ENCODE data around the gene CHST11.

- TF ChIP-seq TAF1 (conservative IDR thresholded peaks at IDR 0.05) (no peak), ATF3 (IDR thresholded peaks at IDR 0.05) (no peak), RAD21 (IDR thresholded peaks at IDR 0.05) (no peak), SP1 (IDR thresholded peaks at IDR 0.05) (no peak), YY1 (IDR thresholded peaks at IDR 0.05) (no peak), JUND (IDR thresholded peaks at IDR 0.05) (no peak), RXRA (IDR thresholded peaks at IDR 0.05) (no peak), GABPA (IDR thresholded peaks at IDR 0.05 in 1 of 2, conservative IDR thresholded peaks at IDR 0.05 in 1 of 2) (no peak)
- TF ChIP-seq, protein P1, sequence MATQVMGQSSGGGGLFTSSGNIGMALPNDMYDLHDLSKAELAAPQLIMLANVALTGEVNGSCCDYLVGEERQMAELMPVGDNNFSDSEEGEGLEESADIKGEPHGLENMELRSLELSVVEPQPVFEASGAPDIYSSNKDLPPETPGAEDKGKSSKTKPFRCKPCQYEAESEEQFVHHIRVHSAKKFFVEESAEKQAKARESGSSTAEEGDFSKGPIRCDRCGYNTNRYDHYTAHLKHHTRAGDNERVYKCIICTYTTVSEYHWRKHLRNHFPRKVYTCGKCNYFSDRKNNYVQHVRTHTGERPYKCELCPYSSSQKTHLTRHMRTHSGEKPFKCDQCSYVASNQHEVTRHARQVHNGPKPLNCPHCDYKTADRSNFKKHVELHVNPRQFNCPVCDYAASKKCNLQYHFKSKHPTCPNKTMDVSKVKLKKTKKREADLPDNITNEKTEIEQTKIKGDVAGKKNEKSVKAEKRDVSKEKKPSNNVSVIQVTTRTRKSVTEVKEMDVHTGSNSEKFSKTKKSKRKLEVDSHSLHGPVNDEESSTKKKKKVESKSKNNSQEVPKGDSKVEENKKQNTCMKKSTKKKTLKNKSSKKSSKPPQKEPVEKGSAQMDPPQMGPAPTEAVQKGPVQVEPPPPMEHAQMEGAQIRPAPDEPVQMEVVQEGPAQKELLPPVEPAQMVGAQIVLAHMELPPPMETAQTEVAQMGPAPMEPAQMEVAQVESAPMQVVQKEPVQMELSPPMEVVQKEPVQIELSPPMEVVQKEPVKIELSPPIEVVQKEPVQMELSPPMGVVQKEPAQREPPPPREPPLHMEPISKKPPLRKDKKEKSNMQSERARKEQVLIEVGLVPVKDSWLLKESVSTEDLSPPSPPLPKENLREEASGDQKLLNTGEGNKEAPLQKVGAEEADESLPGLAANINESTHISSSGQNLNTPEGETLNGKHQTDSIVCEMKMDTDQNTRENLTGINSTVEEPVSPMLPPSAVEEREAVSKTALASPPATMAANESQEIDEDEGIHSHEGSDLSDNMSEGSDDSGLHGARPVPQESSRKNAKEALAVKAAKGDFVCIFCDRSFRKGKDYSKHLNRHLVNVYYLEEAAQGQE (IDR thresholded peaks at IDR 0.05) = no peak
- TF ChIP-seq, protein P2, sequence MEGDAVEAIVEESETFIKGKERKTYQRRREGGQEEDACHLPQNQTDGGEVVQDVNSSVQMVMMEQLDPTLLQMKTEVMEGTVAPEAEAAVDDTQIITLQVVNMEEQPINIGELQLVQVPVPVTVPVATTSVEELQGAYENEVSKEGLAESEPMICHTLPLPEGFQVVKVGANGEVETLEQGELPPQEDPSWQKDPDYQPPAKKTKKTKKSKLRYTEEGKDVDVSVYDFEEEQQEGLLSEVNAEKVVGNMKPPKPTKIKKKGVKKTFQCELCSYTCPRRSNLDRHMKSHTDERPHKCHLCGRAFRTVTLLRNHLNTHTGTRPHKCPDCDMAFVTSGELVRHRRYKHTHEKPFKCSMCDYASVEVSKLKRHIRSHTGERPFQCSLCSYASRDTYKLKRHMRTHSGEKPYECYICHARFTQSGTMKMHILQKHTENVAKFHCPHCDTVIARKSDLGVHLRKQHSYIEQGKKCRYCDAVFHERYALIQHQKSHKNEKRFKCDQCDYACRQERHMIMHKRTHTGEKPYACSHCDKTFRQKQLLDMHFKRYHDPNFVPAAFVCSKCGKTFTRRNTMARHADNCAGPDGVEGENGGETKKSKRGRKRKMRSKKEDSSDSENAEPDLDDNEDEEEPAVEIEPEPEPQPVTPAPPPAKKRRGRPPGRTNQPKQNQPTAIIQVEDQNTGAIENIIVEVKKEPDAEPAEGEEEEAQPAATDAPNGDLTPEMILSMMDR (IDR thresholded peaks at IDR 0.05; ENCODE audit: low read depth, low read length, missing input control) = no peak
- TF ChIP-seq, protein P3, sequence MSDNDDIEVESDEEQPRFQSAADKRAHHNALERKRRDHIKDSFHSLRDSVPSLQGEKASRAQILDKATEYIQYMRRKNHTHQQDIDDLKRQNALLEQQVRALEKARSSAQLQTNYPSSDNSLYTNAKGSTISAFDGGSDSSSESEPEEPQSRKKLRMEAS (IDR thresholded peaks at IDR 0.05) = no peak
- TF ChIP-seq, protein P4, sequence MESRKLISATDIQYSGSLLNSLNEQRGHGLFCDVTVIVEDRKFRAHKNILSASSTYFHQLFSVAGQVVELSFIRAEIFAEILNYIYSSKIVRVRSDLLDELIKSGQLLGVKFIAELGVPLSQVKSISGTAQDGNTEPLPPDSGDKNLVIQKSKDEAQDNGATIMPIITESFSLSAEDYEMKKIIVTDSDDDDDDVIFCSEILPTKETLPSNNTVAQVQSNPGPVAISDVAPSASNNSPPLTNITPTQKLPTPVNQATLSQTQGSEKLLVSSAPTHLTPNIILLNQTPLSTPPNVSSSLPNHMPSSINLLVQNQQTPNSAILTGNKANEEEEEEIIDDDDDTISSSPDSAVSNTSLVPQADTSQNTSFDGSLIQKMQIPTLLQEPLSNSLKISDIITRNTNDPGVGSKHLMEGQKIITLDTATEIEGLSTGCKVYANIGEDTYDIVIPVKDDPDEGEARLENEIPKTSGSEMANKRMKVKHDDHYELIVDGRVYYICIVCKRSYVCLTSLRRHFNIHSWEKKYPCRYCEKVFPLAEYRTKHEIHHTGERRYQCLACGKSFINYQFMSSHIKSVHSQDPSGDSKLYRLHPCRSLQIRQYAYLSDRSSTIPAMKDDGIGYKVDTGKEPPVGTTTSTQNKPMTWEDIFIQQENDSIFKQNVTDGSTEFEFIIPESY (IDR thresholded peaks at IDR 0.05) = no peak
Observed at GRCh38 chr12:104566244-104566993, 109.7 kb downstream of the CHST11 start.

Data from liver (tissue), 3 donors.